ENCODE measurements around the gene ACY1. TPM values are rescaled to one million over a fixed set of nuclear protein-coding genes. Genes with fewer than 3 reads are reported as not detected.

ACY1 gene
- 45.2 and 52.5 TPM in 2 replicates for total RNA-seq

GRCh38 chr3:51982838-51983577 is at the start of gene ACY1:
Gene ACY1 (plus strand): TSS chr3:51983535. CDS start chr3:51984065, 530 bp downstream.

GRCh38 chr3:51941798-51942602 is 41.3 kb upstream of the ACY1 start, which contains the start of the genes PARP3 and RRP9:
Gene PARP3 (plus strand): TSS chr3:51942363. CDS start chr3:51943356, 993 bp downstream.
Gene RRP9 (minus strand): TSS chr3:51941904. CDS start chr3:51941867, 37 bp downstream.

GRCh38 chr3:51955175-51955892 is 28.0 kb upstream of the ACY1 start, which contains the start of gene GPR62:
Gene GPR62 (plus strand): TSS chr3:51955381. CDS start chr3:51955653, 272 bp downstream.

GRCh38 chr3:51967384-51968169 is 15.8 kb upstream of the ACY1 start, which contains the start of gene PCBP4:
Gene PCBP4 (minus strand): TSS chr3:51967454. CDS start chr3:51961240, 6,214 bp downstream.

GRCh38 chr3:51974963-51975851 is 8.1 kb upstream of the ACY1 start, which contains the start of gene ABHD14A:
Gene ABHD14A (plus strand): TSS chr3:51975064. CDS start chr3:51975136, 72 bp downstream.

GRCh38 chr3:51995346-51996163 is 12.2 kb downstream of the ACY1 start, which contains the start of gene RPL29:
Gene RPL29 (minus strand): TSS chr3:51995895. CDS start chr3:51995461, 434 bp downstream.

Other genes with a start within 250 kb of the ACY1 start
- not detected in 2 replicates for gene IQCF6, start 204.3 kb upstream of the ACY1 start, total RNA-seq
- not detected in 2 replicates for gene IQCF2, start 121.9 kb upstream of the ACY1 start, total RNA-seq
- gene IQCF5, start 107.9 kb upstream of the ACY1 start, total RNA-seq: not detected in 2 replicates
- gene IQCF1, start 80.2 kb upstream of the ACY1 start, total RNA-seq: not detected in 2 replicates
- 18.6 and 20.5 TPM in 2 replicates for gene RRP9, start 41.6 kb upstream of the ACY1 start, total RNA-seq
- 29.6 and 30.5 TPM in 2 replicates for gene PARP3, start 41.2 kb upstream of the ACY1 start, total RNA-seq
- gene GPR62, start 28.2 kb upstream of the ACY1 start, total RNA-seq: under 0.01 TPM in 1 of 2 replicates, not detected in the other
- 56.0 and 73.1 TPM in 2 replicates for gene PCBP4, start 16.1 kb upstream of the ACY1 start, total RNA-seq
- 19.3 and 40.9 TPM in 2 replicates for gene ABHD14B, start 9.5 kb upstream of the ACY1 start, total RNA-seq
- gene ABHD14A, start 8.5 kb upstream of the ACY1 start, total RNA-seq: 12.9 and 14.9 TPM in 2 replicates
- 1,028 and 1,056 TPM in 2 replicates for gene RPL29, start 12.4 kb downstream of the ACY1 start, total RNA-seq
- gene DUSP7, start 73.0 kb downstream of the ACY1 start, total RNA-seq: 6.1 and 11.9 TPM in 2 replicates
- 5.5 and 15.0 TPM in 2 replicates for gene POC1A, start 170.9 kb downstream of the ACY1 start, total RNA-seq
- 45.7 and 68.5 TPM in 2 replicates for gene ALAS1, start 214.6 kb downstream of the ACY1 start, total RNA-seq
- gene TLR9, start 242.1 kb downstream of the ACY1 start, total RNA-seq: under 0.01 and 0.17 TPM in 2 replicates